K562 (cell line): ENCODE measurements around the gene CHCT1. TPM values are rescaled to one million over a fixed set of nuclear protein-coding genes. Genes with fewer than 3 reads are reported as not detected.

Experiments
- EP300 ChIP-seq: IDR thresholded peaks from 2 replicates; pipeline ENCODE4 v1.6.1; 2012; ENCODE audit warnings: low read length, improper control_type of control experiment
- MYBL2 ChIP-seq, 2 experiments: fragments of 450-650 bp in 1 of 2; sonication (generic) in 1 of 2; formaldehyde crosslinking in 1 of 2; IDR thresholded peaks; 2 replicates each; pipeline versions ENCODE4 v1.6.1 to v1.8.1; 2017 to 2022; ENCODE audit warnings: borderline replicate concordance in 1 of 2, inconsistent platforms in 1 of 2, low read depth in 1 of 2, mild to moderate bottlenecking in 1 of 2, missing genetic modification reagents in 1 of 2, moderate library complexity in 1 of 2
- RBM14 ChIP-seq: fragments of 200-400 bp; formaldehyde crosslinking; IDR thresholded peaks from 2 replicates; pipeline ENCODE4 v1.6.1; 2018; ENCODE audit warnings: low read depth, mild to moderate bottlenecking, low read length, moderate library complexity, borderline replicate concordance; ENCODE audit not compliant: insufficient read depth
- RBM15 ChIP-seq: fragments of 200-400 bp; formaldehyde crosslinking; IDR thresholded peaks from 2 replicates; pipeline ENCODE4 v1.6.1; 2018; ENCODE audit warnings: mild to moderate bottlenecking, low read length, moderate library complexity; ENCODE audit not compliant: insufficient read depth
- SIX5 ChIP-seq, 2 experiments: IDR thresholded peaks; 2 replicates each; pipeline ENCODE4 v1.6.1; 2011; ENCODE audit warnings: low read length in 2 of 2, borderline replicate concordance in 1 of 2, low read depth in 1 of 2, mild to moderate bottlenecking in 1 of 2, moderate library complexity in 1 of 2; ENCODE audit not compliant: insufficient read depth in 1 of 2
- U2AF2 ChIP-seq: fragments of 200-400 bp; formaldehyde crosslinking; optimal IDR thresholded peaks from 2 replicates; pipeline ENCODE3; 2017; ENCODE audit warnings: low read depth, mild to moderate bottlenecking, low read length
- ZC3H11A ChIP-seq: IDR thresholded peaks from 2 replicates; pipeline ENCODE4 v1.6.1; 2012; ENCODE audit warnings: low read depth, low read length, improper control_type of control experiment
- ZFP30 ChIP-seq: fragments of 250-450 bp; sonication (Bioruptor Pico); IDR thresholded peaks from 2 replicates; pipeline ENCODE4 v1.8.0; 2022; ENCODE audit warnings: moderate library complexity, mild to moderate bottlenecking, inconsistent platforms, borderline replicate concordance
- ZKSCAN8 ChIP-seq: fragments of 200-800 bp; sonication (Bioruptor generic); IDR thresholded peaks from 2 replicates; pipeline ENCODE4 v1.6.1; 2016; ENCODE audit warnings: missing genetic modification characterization, missing compliant biosample characterization
- polyA plus RNA-seq, 8 experiments: library from polyadenylated mRNA; depleted of rRNA in 4 of 8; stranded (reverse) in 5 of 8; unstranded in 3 of 8; fragments of >200 nt; fragmentation: Nextera tagmentation in 2 of 8; fragmentation: Illumina TruSeq in 1 of 8; extraction: Ambion mirVana in 2 of 8; extraction: Trizol in 1 of 8; gene quantifications; 2 replicates each; pipeline versions ENCODE4 v1.2.1 to v1.2.3, GENCODE V29; 2011 to 2014; ENCODE audit warnings: inconsistent platforms in 1 of 8, missing spikeins in 1 of 8
- total RNA-seq, 7 experiments: library from RNA; depleted of rRNA in 6 of 7; stranded (reverse); fragments of >200 nt in 6 of 7; fragmentation: Illumina TruSeq in 2 of 7; extraction: Trizol in 2 of 7; gene quantifications; 2 replicates each; pipeline versions ENCODE4 v1.2.1 to v1.2.3, GENCODE V29; 2011 to 2021; ENCODE audit warnings: low replicate concordance in 1 of 7
- TF ChIP-seq, protein P1 (sequence below), 2 experiments: fragments of 450-650 bp; formaldehyde crosslinking in 1 of 2; IDR thresholded peaks; 2 replicates each; pipeline versions ENCODE4 v1.4.0 to v1.6.1; 2014 to 2020; ENCODE audit warnings: mild to moderate bottlenecking in 2 of 2, borderline replicate concordance in 1 of 2, low read depth in 1 of 2
- TF ChIP-seq, protein P2 (sequence below): sonication (generic); formaldehyde crosslinking; IDR thresholded peaks from 2 replicates; pipeline ENCODE4 v1.5.0; 2020; ENCODE audit warnings: missing genetic modification reagents
- TF ChIP-seq, protein P3 (sequence below): fragments of 250-450 bp; sonication (Bioruptor Pico); IDR thresholded peaks from 2 replicates; pipeline ENCODE4 v1.8.0; 2021; ENCODE audit warnings: moderate library complexity, mild to moderate bottlenecking, inconsistent platforms
- TF ChIP-seq, protein P4 (sequence below), 2 experiments: fragments of 450-650 bp in 1 of 2; IDR thresholded peaks; 2 replicates each; pipeline ENCODE4 v1.6.1; 2011 to 2017; ENCODE audit warnings: low read depth in 2 of 2, antibody characterized with exemption in 1 of 2, borderline replicate concordance in 1 of 2, low read length in 1 of 2, mild to moderate bottlenecking in 1 of 2, mixed read lengths in 1 of 2; ENCODE audit not compliant: control insufficient read depth in 1 of 2

Gene CHCT1
- total and polyA plus RNA-seq, 9 of the 15 experiments (the other 6 are each of a cell fraction or from before 2014, with no cell fraction given) = not detected

DNA sequence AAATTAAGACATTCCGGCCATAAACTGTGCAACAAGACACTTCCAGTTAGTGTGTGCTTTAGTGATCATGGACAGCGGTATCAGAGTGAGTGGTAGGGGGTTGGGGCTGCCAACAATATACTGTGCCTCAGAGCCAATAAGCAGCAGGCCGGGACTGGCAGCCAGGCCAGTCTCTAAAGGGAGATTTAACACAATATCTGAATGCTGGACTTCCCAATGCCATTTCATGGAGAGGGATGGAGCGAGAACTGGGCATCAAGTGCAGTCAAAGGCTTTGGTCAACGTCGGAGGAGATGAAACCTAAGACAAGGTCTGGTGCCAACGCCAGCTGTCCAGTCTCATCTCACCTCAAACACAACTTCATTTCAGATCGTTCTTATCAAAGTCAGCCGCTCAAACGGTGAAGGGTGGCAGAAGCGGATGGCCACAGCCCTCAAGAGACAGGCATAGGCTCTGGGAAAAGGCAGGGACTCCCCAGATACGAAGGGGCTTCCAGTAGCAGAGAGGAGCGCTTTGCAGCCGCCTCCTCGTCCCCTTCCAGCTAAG is 31.3 kb upstream of the CHCT1 start (continued):
- TF ChIP-seq, protein P1, sequence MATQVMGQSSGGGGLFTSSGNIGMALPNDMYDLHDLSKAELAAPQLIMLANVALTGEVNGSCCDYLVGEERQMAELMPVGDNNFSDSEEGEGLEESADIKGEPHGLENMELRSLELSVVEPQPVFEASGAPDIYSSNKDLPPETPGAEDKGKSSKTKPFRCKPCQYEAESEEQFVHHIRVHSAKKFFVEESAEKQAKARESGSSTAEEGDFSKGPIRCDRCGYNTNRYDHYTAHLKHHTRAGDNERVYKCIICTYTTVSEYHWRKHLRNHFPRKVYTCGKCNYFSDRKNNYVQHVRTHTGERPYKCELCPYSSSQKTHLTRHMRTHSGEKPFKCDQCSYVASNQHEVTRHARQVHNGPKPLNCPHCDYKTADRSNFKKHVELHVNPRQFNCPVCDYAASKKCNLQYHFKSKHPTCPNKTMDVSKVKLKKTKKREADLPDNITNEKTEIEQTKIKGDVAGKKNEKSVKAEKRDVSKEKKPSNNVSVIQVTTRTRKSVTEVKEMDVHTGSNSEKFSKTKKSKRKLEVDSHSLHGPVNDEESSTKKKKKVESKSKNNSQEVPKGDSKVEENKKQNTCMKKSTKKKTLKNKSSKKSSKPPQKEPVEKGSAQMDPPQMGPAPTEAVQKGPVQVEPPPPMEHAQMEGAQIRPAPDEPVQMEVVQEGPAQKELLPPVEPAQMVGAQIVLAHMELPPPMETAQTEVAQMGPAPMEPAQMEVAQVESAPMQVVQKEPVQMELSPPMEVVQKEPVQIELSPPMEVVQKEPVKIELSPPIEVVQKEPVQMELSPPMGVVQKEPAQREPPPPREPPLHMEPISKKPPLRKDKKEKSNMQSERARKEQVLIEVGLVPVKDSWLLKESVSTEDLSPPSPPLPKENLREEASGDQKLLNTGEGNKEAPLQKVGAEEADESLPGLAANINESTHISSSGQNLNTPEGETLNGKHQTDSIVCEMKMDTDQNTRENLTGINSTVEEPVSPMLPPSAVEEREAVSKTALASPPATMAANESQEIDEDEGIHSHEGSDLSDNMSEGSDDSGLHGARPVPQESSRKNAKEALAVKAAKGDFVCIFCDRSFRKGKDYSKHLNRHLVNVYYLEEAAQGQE (IDR thresholded peaks at IDR 0.05; ENCODE audit: borderline replicate concordance) = 0 out of 2 replicates have a peak, but pooled peaks have one; percentile 2
- TF ChIP-seq, protein P1 (CRISPR knock-in tag; IDR thresholded peaks at IDR 0.05; ENCODE audit: low read depth) = no peak
- no peak for TF ChIP-seq RBM14
- TF ChIP-seq, protein P2, sequence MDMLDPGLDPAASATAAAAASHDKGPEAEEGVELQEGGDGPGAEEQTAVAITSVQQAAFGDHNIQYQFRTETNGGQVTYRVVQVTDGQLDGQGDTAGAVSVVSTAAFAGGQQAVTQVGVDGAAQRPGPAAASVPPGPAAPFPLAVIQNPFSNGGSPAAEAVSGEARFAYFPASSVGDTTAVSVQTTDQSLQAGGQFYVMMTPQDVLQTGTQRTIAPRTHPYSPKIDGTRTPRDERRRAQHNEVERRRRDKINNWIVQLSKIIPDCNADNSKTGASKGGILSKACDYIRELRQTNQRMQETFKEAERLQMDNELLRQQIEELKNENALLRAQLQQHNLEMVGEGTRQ (CRISPR knock-in tag) = no peak
- TF ChIP-seq U2AF2 = no peak
- no peak for TF ChIP-seq MYBL2 (IDR thresholded peaks at IDR 0.05; ENCODE audit: low read depth)
- no peak for TF ChIP-seq MYBL2 (CRISPR knock-in tag; IDR thresholded peaks at IDR 0.05; ENCODE audit: borderline replicate concordance)
- TF ChIP-seq, protein P3, sequence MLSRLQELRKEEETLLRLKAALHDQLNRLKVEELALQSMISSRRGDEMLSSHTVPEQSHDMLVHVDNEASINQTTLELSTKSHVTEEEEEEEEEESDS (CRISPR knock-in tag) = no peak
- TF ChIP-seq ZC3H11A = no peak
- no peak for TF ChIP-seq EP300
- no peak for TF ChIP-seq ZFP30 (CRISPR knock-in tag)
- TF ChIP-seq SIX5 (IDR thresholded peaks at IDR 0.05; ENCODE audit: borderline replicate concordance in 1 of 2, insufficient read depth in 1 of 2, low read depth in 1 of 2, low read length in 2 of 2) = no peak
- TF ChIP-seq ZKSCAN8 = no peak
- no peak for TF ChIP-seq RBM15
- TF ChIP-seq, protein P4, sequence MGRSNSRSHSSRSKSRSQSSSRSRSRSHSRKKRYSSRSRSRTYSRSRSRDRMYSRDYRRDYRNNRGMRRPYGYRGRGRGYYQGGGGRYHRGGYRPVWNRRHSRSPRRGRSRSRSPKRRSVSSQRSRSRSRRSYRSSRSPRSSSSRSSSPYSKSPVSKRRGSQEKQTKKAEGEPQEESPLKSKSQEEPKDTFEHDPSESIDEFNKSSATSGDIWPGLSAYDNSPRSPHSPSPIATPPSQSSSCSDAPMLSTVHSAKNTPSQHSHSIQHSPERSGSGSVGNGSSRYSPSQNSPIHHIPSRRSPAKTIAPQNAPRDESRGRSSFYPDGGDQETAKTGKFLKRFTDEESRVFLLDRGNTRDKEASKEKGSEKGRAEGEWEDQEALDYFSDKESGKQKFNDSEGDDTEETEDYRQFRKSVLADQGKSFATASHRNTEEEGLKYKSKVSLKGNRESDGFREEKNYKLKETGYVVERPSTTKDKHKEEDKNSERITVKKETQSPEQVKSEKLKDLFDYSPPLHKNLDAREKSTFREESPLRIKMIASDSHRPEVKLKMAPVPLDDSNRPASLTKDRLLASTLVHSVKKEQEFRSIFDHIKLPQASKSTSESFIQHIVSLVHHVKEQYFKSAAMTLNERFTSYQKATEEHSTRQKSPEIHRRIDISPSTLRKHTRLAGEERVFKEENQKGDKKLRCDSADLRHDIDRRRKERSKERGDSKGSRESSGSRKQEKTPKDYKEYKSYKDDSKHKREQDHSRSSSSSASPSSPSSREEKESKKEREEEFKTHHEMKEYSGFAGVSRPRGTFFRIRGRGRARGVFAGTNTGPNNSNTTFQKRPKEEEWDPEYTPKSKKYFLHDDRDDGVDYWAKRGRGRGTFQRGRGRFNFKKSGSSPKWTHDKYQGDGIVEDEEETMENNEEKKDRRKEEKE (IDR thresholded peaks at IDR 0.05; ENCODE audit: borderline replicate concordance in 1 of 2, control insufficient read depth in 1 of 2, low read depth in 2 of 2, low read length in 1 of 2) = 0 out of 4 replicates have a peak, but pooled peaks of 1 of the 2 experiments have one; percentile 4
